K562 (cell line): ENCODE data around the gene SGK1. TPM values are rescaled to one million over a fixed set of nuclear protein-coding genes. Genes with fewer than 3 reads are reported as not detected.

Experiments
- ATF3 ChIP-seq, 2 experiments: fragments of 450-650 bp in 1 of 2; sonication (generic) in 1 of 2; formaldehyde crosslinking in 1 of 2; IDR thresholded peaks in 1 of 2; conservative IDR thresholded peaks in 1 of 2; 2 replicates each; pipeline versions ENCODE4 v1.6.1 to v1.8.1; 2016 to 2023; ENCODE audit warnings: mild to moderate bottlenecking in 2 of 2, moderate library complexity in 2 of 2, inconsistent platforms in 1 of 2, missing genetic modification reagents in 1 of 2
- BDP1 ChIP-seq: IDR thresholded peaks from 3 replicates; pipeline ENCODE4 v1.6.1; 2011; ENCODE audit not compliant: insufficient read length, insufficient read depth
- CUX1 ChIP-seq: fragments of 200-800 bp; sonication (Bioruptor generic); IDR thresholded peaks from 2 replicates; pipeline ENCODE4 v1.6.1; 2016; ENCODE audit warnings: missing genetic modification characterization, missing compliant biosample characterization
- EP300 ChIP-seq: IDR thresholded peaks from 2 replicates; pipeline ENCODE4 v1.6.1; 2012; ENCODE audit warnings: low read length, improper control_type of control experiment
- FOXA3 ChIP-seq, 2 experiments: fragments of 450-650 bp in 1 of 2; sonication (generic) in 1 of 2; formaldehyde crosslinking; IDR thresholded peaks in 1 of 2; conservative IDR thresholded peaks in 1 of 2; 2 replicates each; pipeline versions ENCODE4 v1.4.0 to v1.8.0; 2020 to 2022; ENCODE audit warnings: mild to moderate bottlenecking in 2 of 2, missing genetic modification reagents in 1 of 2
- KAT2B ChIP-seq: IDR thresholded peaks from one replicate; pipeline ENCODE4 v1.6.1; 2012; ENCODE audit warnings: low read depth, mild to moderate bottlenecking, control low read depth, inconsistent platforms, low read length, moderate library complexity
- MLX ChIP-seq, 2 experiments: fragments of 450-650 bp in 1 of 2; sonication (generic) in 1 of 2; formaldehyde crosslinking; conservative IDR thresholded peaks; 2 replicates each; pipeline versions ENCODE4 v1.4.0 to v1.8.1; 2020 to 2022; ENCODE audit warnings: mild to moderate bottlenecking in 1 of 2, missing genetic modification reagents in 1 of 2
- MTA3 ChIP-seq: fragments of 450-650 bp; formaldehyde crosslinking; IDR thresholded peaks from 2 replicates; pipeline ENCODE4 v1.6.1; 2017; ENCODE audit warnings: mild to moderate bottlenecking, borderline replicate concordance
- POLR2B ChIP-seq: fragments of 450-650 bp; IDR thresholded peaks from 2 replicates; pipeline ENCODE4 v1.6.1; 2018; ENCODE audit warnings: low read depth; ENCODE audit not compliant: partially characterized antibody
- RERE ChIP-seq: sonication (generic); formaldehyde crosslinking; IDR thresholded peaks from 2 replicates; pipeline ENCODE4 v1.8.0; 2023; ENCODE audit warnings: missing genetic modification reagents, mild to moderate bottlenecking, borderline replicate concordance
- SP2 ChIP-seq: IDR thresholded peaks from 2 replicates; pipeline ENCODE4 v1.6.1; 2011; ENCODE audit warnings: mild to moderate bottlenecking, low read depth, low read length, moderate library complexity; ENCODE audit not compliant: poor library complexity, severe bottlenecking; ENCODE audit errors: extremely low read depth
- WHSC1 ChIP-seq: IDR thresholded peaks from one replicate; pipeline ENCODE4 v1.6.1; 2012; ENCODE audit warnings: low read length, control low read depth, inconsistent platforms
- ZC3H11A ChIP-seq: IDR thresholded peaks from 2 replicates; pipeline ENCODE4 v1.6.1; 2012; ENCODE audit warnings: low read depth, low read length, improper control_type of control experiment
- ZNF124 ChIP-seq: sonication (generic); formaldehyde crosslinking; IDR thresholded peaks from 2 replicates; pipeline ENCODE4 v1.8.1; 2022; ENCODE audit warnings: missing genetic modification reagents
- polyA plus RNA-seq, 8 experiments: library from polyadenylated mRNA; depleted of rRNA in 4 of 8; stranded (reverse) in 5 of 8; unstranded in 3 of 8; fragments of >200 nt; fragmentation: Nextera tagmentation in 2 of 8; fragmentation: Illumina TruSeq in 1 of 8; extraction: Ambion mirVana in 2 of 8; extraction: Trizol in 1 of 8; gene quantifications; 2 replicates each; pipeline versions ENCODE4 v1.2.1 to v1.2.3, GENCODE V29; 2011 to 2014; ENCODE audit warnings: inconsistent platforms in 1 of 8, missing spikeins in 1 of 8
- total RNA-seq, 7 experiments: library from RNA; depleted of rRNA in 6 of 7; stranded (reverse); fragments of >200 nt in 6 of 7; fragmentation: Illumina TruSeq in 2 of 7; extraction: Trizol in 2 of 7; gene quantifications; 2 replicates each; pipeline versions ENCODE4 v1.2.1 to v1.2.3, GENCODE V29; 2011 to 2021; ENCODE audit warnings: low replicate concordance in 1 of 7

The SGK1 gene
- total and polyA plus RNA-seq, 9 of the 15 experiments (the other 6 are each of a cell fraction or from before 2014, with no cell fraction given), result 3.5 to 7.2 (median 3.9) TPM

GRCh38 chr6:134198093-134198492 lies 119.8 kb downstream of the SGK1 start (continued):
- no peak for TF ChIP-seq RERE (CRISPR knock-in tag)
- peak; percentile 63 to 97; a peak in 3 of 4 replicates for TF ChIP-seq FOXA3 (CRISPR knock-in tag; conservative IDR thresholded peaks at IDR 0.05 in 1 of 2, IDR thresholded peaks at IDR 0.05 in 1 of 2)
- TF ChIP-seq ATF3 (IDR thresholded peaks at IDR 0.05), result peak; percentile 29; the same call in 1 of the 2 replicates
- TF ChIP-seq ATF3 (CRISPR knock-in tag; conservative IDR thresholded peaks at IDR 0.05), result no peak
- no peak for TF ChIP-seq MTA3
- peak; percentile 50 for TF ChIP-seq EP300
- TF ChIP-seq ZC3H11A, result no peak
- no peak for TF ChIP-seq ZNF124 (CRISPR knock-in tag)
- no peak for TF ChIP-seq SP2
- TF ChIP-seq CUX1 (CRISPR knock-in tag), result no peak
- no peak for TF ChIP-seq BDP1
- no peak for TF ChIP-seq MLX (CRISPR knock-in tag; conservative IDR thresholded peaks at IDR 0.05)
- TF ChIP-seq POLR2B, result no peak
- TF ChIP-seq KAT2B, result no peak
- no peak for TF ChIP-seq WHSC1
